ENCODE measurements around the gene ROR2. TPM values are rescaled to one million over a fixed set of nuclear protein-coding genes. Genes with fewer than 3 reads are reported as not detected.
A peak's percentile ranks its signal among the peaks of the same experiment; 100 is the strongest.

Gene ROR2
- total and polyA plus RNA-seq, 4 donors = 2.7 to 32.3 (median 9.2) TPM

DNA sequence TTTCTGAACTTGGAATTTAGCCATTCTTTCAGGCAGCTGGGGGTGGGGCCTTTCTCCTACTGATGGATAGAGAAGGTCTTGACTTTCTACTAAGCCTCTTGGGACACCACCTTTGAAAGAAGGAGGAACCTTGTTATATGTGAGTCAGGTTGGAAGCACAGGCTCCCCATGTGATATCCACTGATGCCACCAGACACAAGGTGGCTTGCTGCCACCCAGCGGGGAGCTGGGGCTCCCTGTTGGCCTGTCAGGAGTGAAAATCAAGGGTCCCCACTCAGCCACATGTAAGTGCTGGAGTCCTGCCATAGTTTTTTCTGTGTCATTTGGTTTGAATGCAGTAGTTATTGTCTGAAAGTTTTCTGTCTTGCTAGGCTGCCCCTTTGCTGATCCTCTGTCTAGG, 274.0 kb downstream of the ROR2 start:
- Histone ChIP-seq H3K27me3 (ENCODE audit: control insufficient read depth in 3 of 3, insufficient read depth in 3 of 3, low read length in 2 of 3) (no peaks in the 10 kb centered on the region), H3K27ac (ENCODE audit: low read depth in 1 of 2, low read length in 1 of 2) (no peak overlapping the region), H3K9ac (ENCODE audit: insufficient read depth in 1 of 2, low read length in 2 of 2) (no peak overlapping the region), H3K4me3 (no peak overlapping the region), H3K36me3 (ENCODE audit: control insufficient read depth in 4 of 4, insufficient read depth in 4 of 4, low read length in 4 of 4) (no peaks in the 10 kb centered on the region), H3K4me1 (ENCODE audit: control insufficient read depth in 5 of 5, insufficient read depth in 5 of 5, low read length in 5 of 5) (peaks cover 0 to 9% (median 3%) of the 10 kb centered on the region in 5 donors), H3K9me3 (ENCODE audit: control insufficient read depth in 4 of 4, insufficient read depth in 3 of 4, low read length in 3 of 4) (peaks cover 0 to 4% (median 0%) of the 10 kb centered on the region in 4 donors)
- 78 to 86% methylated on average over 1 of the region's 1 CpG for WGBS, 2 donors
- DNase-seq (peak in 2 of 3 donors; percentile 6 to 28), ATAC-seq (ENCODE audit: insufficient read depth, low FRiP score) (no peak)
- TF ChIP-seq, protein P1, sequence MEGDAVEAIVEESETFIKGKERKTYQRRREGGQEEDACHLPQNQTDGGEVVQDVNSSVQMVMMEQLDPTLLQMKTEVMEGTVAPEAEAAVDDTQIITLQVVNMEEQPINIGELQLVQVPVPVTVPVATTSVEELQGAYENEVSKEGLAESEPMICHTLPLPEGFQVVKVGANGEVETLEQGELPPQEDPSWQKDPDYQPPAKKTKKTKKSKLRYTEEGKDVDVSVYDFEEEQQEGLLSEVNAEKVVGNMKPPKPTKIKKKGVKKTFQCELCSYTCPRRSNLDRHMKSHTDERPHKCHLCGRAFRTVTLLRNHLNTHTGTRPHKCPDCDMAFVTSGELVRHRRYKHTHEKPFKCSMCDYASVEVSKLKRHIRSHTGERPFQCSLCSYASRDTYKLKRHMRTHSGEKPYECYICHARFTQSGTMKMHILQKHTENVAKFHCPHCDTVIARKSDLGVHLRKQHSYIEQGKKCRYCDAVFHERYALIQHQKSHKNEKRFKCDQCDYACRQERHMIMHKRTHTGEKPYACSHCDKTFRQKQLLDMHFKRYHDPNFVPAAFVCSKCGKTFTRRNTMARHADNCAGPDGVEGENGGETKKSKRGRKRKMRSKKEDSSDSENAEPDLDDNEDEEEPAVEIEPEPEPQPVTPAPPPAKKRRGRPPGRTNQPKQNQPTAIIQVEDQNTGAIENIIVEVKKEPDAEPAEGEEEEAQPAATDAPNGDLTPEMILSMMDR (IDR thresholded peaks at IDR 0.05; ENCODE audit: control extremely low read depth, extremely low read depth) = no peak

DNA sequence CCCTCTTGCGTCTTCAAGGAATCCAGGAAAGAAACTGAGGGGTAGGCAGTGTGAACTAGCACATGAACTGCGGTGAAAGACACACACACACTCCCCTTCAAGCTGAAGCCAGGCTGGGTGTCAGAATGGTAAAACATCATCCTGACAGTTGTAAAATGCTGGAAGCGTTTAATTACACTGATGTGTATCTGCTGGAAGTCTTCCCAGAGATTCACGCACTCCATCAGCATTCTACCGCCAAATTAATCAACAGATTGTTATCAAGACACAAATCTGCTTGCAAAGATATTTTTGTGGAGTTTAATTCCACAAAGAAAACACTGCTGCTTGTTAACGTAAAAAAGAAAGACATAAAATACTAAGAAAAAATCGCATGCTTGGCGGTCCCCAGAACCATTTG, 285.4 kb downstream of the ROR2 start:
- ATAC-seq (ENCODE audit: insufficient read depth, low FRiP score) (no peak), DNase-seq (peak in 2 of 3 donors; percentile 22 to 49)
- Histone ChIP-seq H3K9me3 (ENCODE audit: control insufficient read depth in 4 of 4, insufficient read depth in 3 of 4, low read length in 3 of 4) (no peaks in the 10 kb centered on the region), H3K27me3 (ENCODE audit: control insufficient read depth in 3 of 3, insufficient read depth in 3 of 3, low read length in 2 of 3) (no peaks in the 10 kb centered on the region), H3K4me1 (ENCODE audit: control insufficient read depth in 5 of 5, insufficient read depth in 5 of 5, low read length in 5 of 5) (peaks cover 0 to 17% (median 5%) of the 10 kb centered on the region in 5 donors), H3K36me3 (ENCODE audit: control insufficient read depth in 4 of 4, insufficient read depth in 4 of 4, low read length in 4 of 4) (no peaks in the 10 kb centered on the region), H3K9ac (ENCODE audit: insufficient read depth in 1 of 2, low read length in 2 of 2) (no peak overlapping the region), H3K27ac (ENCODE audit: low read depth in 1 of 2, low read length in 1 of 2) (no peak overlapping the region), H3K4me3 (no peak overlapping the region)
- TF ChIP-seq, protein P1 (IDR thresholded peaks at IDR 0.05; ENCODE audit: control extremely low read depth, extremely low read depth) = no peak
- WGBS, 2 donors = 73 to 82% methylated on average over 8 of the region's 8 CpGs

DNA sequence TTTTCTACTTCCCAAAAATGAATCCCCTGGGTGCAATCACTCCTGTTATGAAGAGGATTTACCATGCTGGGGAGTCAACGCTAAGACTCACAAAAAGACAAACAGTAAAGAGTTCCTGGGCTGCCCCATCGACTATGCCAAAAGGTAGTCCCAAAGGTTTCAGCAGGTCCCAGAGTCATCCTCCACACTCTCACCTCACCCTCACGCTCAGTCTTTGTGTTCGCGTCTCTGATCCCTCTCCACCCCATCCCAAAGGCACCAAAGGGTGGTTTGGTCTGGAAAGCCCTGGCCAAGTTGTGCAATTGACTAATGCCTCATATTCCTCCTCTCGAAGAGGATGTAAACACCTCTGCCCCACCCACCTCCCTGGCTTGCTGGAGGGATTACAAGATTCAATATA, 286.2 kb downstream of the ROR2 start:
- H3K9me3 ChIP-seq (ENCODE audit: control insufficient read depth in 4 of 4, insufficient read depth in 3 of 4, low read length in 3 of 4) = no peaks in the 10 kb centered on the region
- H3K36me3 ChIP-seq (ENCODE audit: control insufficient read depth in 4 of 4, insufficient read depth in 4 of 4, low read length in 4 of 4) = no peaks in the 10 kb centered on the region
- H3K4me3 ChIP-seq = no peak overlapping the region
- TF ChIP-seq, protein P1 (IDR thresholded peaks at IDR 0.05; ENCODE audit: control extremely low read depth, extremely low read depth) = no peak
- no peak overlapping the region for H3K9ac ChIP-seq (ENCODE audit: insufficient read depth in 1 of 2, low read length in 2 of 2)
- ATAC-seq (ENCODE audit: insufficient read depth, low FRiP score) = no peak
- WGBS, 2 donors = 81 to 85% methylated on average over 6 of the region's 6 CpGs
- H3K27me3 ChIP-seq (ENCODE audit: control insufficient read depth in 3 of 3, insufficient read depth in 3 of 3, low read length in 2 of 3) = no peaks in the 10 kb centered on the region
- H3K4me1 ChIP-seq (ENCODE audit: control insufficient read depth in 5 of 5, insufficient read depth in 5 of 5, low read length in 5 of 5) = peaks cover 0 to 19% (median 5%) of the 10 kb centered on the region in 5 donors
- H3K27ac ChIP-seq (ENCODE audit: low read depth in 1 of 2, low read length in 1 of 2) = no peak overlapping the region
- DNase-seq = no peak

DNA sequence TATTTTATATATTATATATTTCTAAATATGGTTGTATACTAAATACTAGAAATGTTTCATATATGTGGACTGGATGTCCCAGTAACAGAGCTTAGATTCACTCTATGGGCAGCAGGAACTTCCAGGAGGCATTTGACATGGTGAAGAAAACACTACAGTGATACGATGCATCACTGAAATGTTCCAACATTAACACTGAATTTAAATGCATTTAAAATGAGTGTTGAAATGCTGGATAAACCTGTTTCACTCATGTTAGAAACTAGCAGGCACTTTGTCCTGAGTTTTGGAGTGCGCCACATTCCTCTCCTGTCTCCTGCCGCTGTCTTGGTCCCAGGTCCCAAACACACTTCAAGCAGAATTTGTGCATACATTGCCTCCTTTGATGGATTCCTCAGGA, 288.6 kb downstream of the ROR2 start:
- TF ChIP-seq, protein P1 (IDR thresholded peaks at IDR 0.05; ENCODE audit: control extremely low read depth, extremely low read depth) = no peak
- Histone ChIP-seq H3K4me1 (ENCODE audit: control insufficient read depth in 5 of 5, insufficient read depth in 5 of 5, low read length in 5 of 5) (peaks cover 0 to 19% (median 5%) of the 10 kb centered on the region in 5 donors), H3K9ac (ENCODE audit: insufficient read depth in 1 of 2, low read length in 2 of 2) (no peak overlapping the region), H3K27ac (ENCODE audit: low read depth in 1 of 2, low read length in 1 of 2) (no peak overlapping the region), H3K9me3 (ENCODE audit: control insufficient read depth in 4 of 4, insufficient read depth in 3 of 4, low read length in 3 of 4) (no peaks in the 10 kb centered on the region), H3K27me3 (ENCODE audit: control insufficient read depth in 3 of 3, insufficient read depth in 3 of 3, low read length in 2 of 3) (no peaks in the 10 kb centered on the region), H3K36me3 (ENCODE audit: control insufficient read depth in 4 of 4, insufficient read depth in 4 of 4, low read length in 4 of 4) (no peaks in the 10 kb centered on the region), H3K4me3 (no peak overlapping the region)
- ATAC-seq (ENCODE audit: insufficient read depth, low FRiP score) (no peak), DNase-seq (peak in 2 of 3 donors; percentile 34 to 55)
- WGBS, 2 donors = 55 to 91% methylated on average over 3 of the region's 3 CpGs

All from lung (tissue), 12 donors.